WTC11 (cell line): Measurements from ENCODE around the gene EIF2S1. TPM values are rescaled to one million over a fixed set of nuclear protein-coding genes. Genes with fewer than 3 reads are reported as not detected.

Experiments
- ATAC-seq: fragments of 200-7000 bp; cut with Tn5 transposase; 2 replicates; pipeline ENCODE4 v1.10.0; 2021; ENCODE audit warnings: mild to moderate bottlenecking, moderate library complexity
- CTCF ChIA-PET: fragments of 300-600 bp; sonication (Branson Sonifier 250); formaldehyde crosslinking; loops from one replicate; lab custom pipeline; 2021; ENCODE audit warnings: antibody characterized with exemption; lab: Charles Lee
- POLR2A ChIA-PET: fragments of 350-600 bp; sonication (Branson Sonifier 250); formaldehyde crosslinking; loops from one replicate; lab custom pipeline; 2021; ENCODE audit warnings: antibody characterized with exemption; lab: Charles Lee
- DNase-seq: peaks from one replicate; pipeline ENCODE4 v3.0.0; 2021; ENCODE audit warnings: low spot score
- H3K27ac Mint-ChIP-seq: 2 replicates; pipeline ENCODE4 v1.8.0; 2021; ENCODE audit warnings: mixed read lengths
- H3K27me3 Mint-ChIP-seq: 2 replicates; pipeline ENCODE4 v1.8.0; 2021; ENCODE audit warnings: low read depth, mild to moderate bottlenecking, moderate library complexity, mixed read lengths
- H3K36me3 Mint-ChIP-seq: 2 replicates; pipeline ENCODE4 v1.8.0; 2021; ENCODE audit warnings: mixed read lengths
- H3K4me1 Mint-ChIP-seq: 2 replicates; pipeline ENCODE4 v1.8.0; 2022; ENCODE audit warnings: mixed read lengths
- H3K4me3 Mint-ChIP-seq: 2 replicates; pipeline ENCODE4 v1.8.0; 2021; ENCODE audit warnings: mild to moderate bottlenecking, moderate library complexity, mixed read lengths
- H3K9me3 Mint-ChIP-seq: 2 replicates; pipeline ENCODE4 v1.8.0; 2021; ENCODE audit warnings: mixed read lengths
- ARID4B ChIP-seq: sonication (generic); formaldehyde crosslinking; IDR thresholded peaks from 2 replicates; pipeline ENCODE4 v1.8.0; 2023; ENCODE audit warnings: missing genetic modification reagents, mild to moderate bottlenecking, borderline replicate concordance
- ATF6 ChIP-seq: sonication (generic); formaldehyde crosslinking; IDR thresholded peaks from 2 replicates; pipeline ENCODE4 v1.8.1; 2023; ENCODE audit warnings: mild to moderate bottlenecking, missing genetic modification reagents
- CREB1 ChIP-seq: sonication (generic); formaldehyde crosslinking; IDR thresholded peaks from 2 replicates; pipeline ENCODE4 v1.8.0; 2023; ENCODE audit warnings: mild to moderate bottlenecking, missing genetic modification reagents
- ESRRA ChIP-seq: sonication (generic); formaldehyde crosslinking; IDR thresholded peaks from 2 replicates; pipeline ENCODE4 v1.8.1; 2022; ENCODE audit warnings: mild to moderate bottlenecking, missing genetic modification reagents, borderline replicate concordance
- GTF2I ChIP-seq: fragments of 250-450 bp; sonication (Bioruptor Pico); conservative IDR thresholded peaks from 2 replicates; pipeline ENCODE4 v1.4.0; 2021; ENCODE audit warnings: mild to moderate bottlenecking
- MLX ChIP-seq: sonication (generic); formaldehyde crosslinking; IDR thresholded peaks from 2 replicates; pipeline ENCODE4 v1.8.1; 2023; ENCODE audit warnings: mild to moderate bottlenecking, missing genetic modification reagents, moderate library complexity
- NFATC4 ChIP-seq: fragments of 250-450 bp; sonication (Bioruptor Pico); IDR thresholded peaks from 2 replicates; pipeline ENCODE4 v1.9.0; 2021; ENCODE audit warnings: mild to moderate bottlenecking
- SP1 ChIP-seq: sonication (generic); formaldehyde crosslinking; conservative IDR thresholded peaks from 2 replicates; pipeline ENCODE4 v1.8.1; 2022; ENCODE audit warnings: missing genetic modification reagents
- USF1 ChIP-seq: sonication (generic); formaldehyde crosslinking; IDR thresholded peaks from 2 replicates; pipeline ENCODE4 v1.8.0; 2022; ENCODE audit warnings: mild to moderate bottlenecking, missing genetic modification reagents
- ZNF121 ChIP-seq: sonication (generic); formaldehyde crosslinking; IDR thresholded peaks from 2 replicates; pipeline ENCODE4 v1.8.0; 2023; ENCODE audit warnings: missing genetic modification reagents
- ZNF232 ChIP-seq: sonication (generic); formaldehyde crosslinking; IDR thresholded peaks from 2 replicates; pipeline ENCODE4 v1.8.0; 2022; ENCODE audit warnings: mild to moderate bottlenecking, missing genetic modification reagents
- ZNF317 ChIP-seq: sonication (generic); formaldehyde crosslinking; IDR thresholded peaks from 2 replicates; pipeline ENCODE4 v1.8.1; 2023; ENCODE audit warnings: low read depth, mild to moderate bottlenecking, moderate library complexity, missing genetic modification reagents, borderline replicate concordance
- ZNF416 ChIP-seq: fragments of 250-450 bp; sonication (Bioruptor Pico); IDR thresholded peaks from 2 replicates; pipeline ENCODE4 v1.9.0; 2021; ENCODE audit warnings: mild to moderate bottlenecking, inconsistent platforms
- total RNA-seq: library from RNA; stranded (reverse); gene quantifications from 3 replicates; pipeline ENCODE4 v1.2.3, GENCODE V29; 2021
- TF ChIP-seq, protein P1 (sequence below): sonication (generic); formaldehyde crosslinking; IDR thresholded peaks from 2 replicates; pipeline ENCODE4 v1.8.0; 2022; ENCODE audit warnings: mild to moderate bottlenecking, missing genetic modification reagents
- TF ChIP-seq, protein P2 (sequence below): fragments of 200-600 bp; IDR thresholded peaks from 2 replicates; pipeline ENCODE4 v1.8.0; 2022; ENCODE audit warnings: antibody characterized with exemption
- TF ChIP-seq, protein P3 (sequence below): sonication (generic); formaldehyde crosslinking; conservative IDR thresholded peaks from 2 replicates; pipeline ENCODE4 v1.8.1; 2022; ENCODE audit warnings: mild to moderate bottlenecking, missing genetic modification reagents

Gene EIF2S1
- total RNA-seq, 1 experiment from 2014 or later: 137 TPM

- Mint-ChIP-seq H3K4me3 (no peak overlapping the region), H3K27ac (no peak overlapping the region), H3K9me3 (no peaks in the 10 kb centered on the region), H3K27me3 (peaks cover 2% of the 10 kb centered on the region; the same call in 1 of the 2 replicates), H3K4me1 (peaks cover 8% of the 10 kb centered on the region), H3K36me3 (no peaks in the 10 kb centered on the region)
- POLR2A ChIA-PET: no interaction called here
- CTCF ChIA-PET: interaction anchor here (1.0 kb wide), 1 partner anchor 104 kb away, joined by 4 read pairs; no protein-coding TSS in a partner anchor
- DNase-seq (no peak), ATAC-seq (no peak)
- no peak for TF ChIP-seq ZNF317 (CRISPR knock-in tag)
- no peak for TF ChIP-seq SP1 (CRISPR knock-in tag)
- no peak for TF ChIP-seq USF1 (CRISPR knock-in tag)
- no peak for TF ChIP-seq GTF2I (CRISPR knock-in tag)
These were observed 63.3 kb downstream of the EIF2S1 start for GRCh38 chr14:67423424-67423823.

- POLR2A ChIA-PET: no interaction called here
- DNase-seq: no peak
- Mint-ChIP-seq H3K36me3 (no peaks in the 10 kb centered on the region), H3K9me3 (no peaks in the 10 kb centered on the region), H3K27ac (no peak overlapping the region), H3K27me3 (peaks cover 3% of the 10 kb centered on the region; the same call in 1 of the 2 replicates), H3K4me3 (no peak overlapping the region), H3K4me1 (peaks cover 12% of the 10 kb centered on the region)
- ATAC-seq: no peak
- CTCF ChIA-PET: interaction anchor here (0.7 to 5.8 kb wide), 5 partner anchors 13 to 860 kb away, joined by 3 to 89 read pairs (median 5); no protein-coding TSS in a partner anchor
- TF ChIP-seq CREB1 (CRISPR knock-in tag): no peak
- TF ChIP-seq, protein P1, sequence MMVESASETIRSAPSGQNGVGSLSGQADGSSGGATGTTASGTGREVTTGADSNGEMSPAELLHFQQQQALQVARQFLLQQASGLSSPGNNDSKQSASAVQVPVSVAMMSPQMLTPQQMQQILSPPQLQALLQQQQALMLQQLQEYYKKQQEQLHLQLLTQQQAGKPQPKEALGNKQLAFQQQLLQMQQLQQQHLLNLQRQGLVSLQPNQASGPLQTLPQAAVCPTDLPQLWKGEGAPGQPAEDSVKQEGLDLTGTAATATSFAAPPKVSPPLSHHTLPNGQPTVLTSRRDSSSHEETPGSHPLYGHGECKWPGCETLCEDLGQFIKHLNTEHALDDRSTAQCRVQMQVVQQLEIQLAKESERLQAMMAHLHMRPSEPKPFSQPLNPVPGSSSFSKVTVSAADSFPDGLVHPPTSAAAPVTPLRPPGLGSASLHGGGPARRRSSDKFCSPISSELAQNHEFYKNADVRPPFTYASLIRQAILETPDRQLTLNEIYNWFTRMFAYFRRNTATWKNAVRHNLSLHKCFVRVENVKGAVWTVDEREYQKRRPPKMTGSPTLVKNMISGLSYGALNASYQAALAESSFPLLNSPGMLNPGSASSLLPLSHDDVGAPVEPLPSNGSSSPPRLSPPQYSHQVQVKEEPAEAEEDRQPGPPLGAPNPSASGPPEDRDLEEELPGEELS (CRISPR knock-in tag): no peak
- TF ChIP-seq, protein P2, sequence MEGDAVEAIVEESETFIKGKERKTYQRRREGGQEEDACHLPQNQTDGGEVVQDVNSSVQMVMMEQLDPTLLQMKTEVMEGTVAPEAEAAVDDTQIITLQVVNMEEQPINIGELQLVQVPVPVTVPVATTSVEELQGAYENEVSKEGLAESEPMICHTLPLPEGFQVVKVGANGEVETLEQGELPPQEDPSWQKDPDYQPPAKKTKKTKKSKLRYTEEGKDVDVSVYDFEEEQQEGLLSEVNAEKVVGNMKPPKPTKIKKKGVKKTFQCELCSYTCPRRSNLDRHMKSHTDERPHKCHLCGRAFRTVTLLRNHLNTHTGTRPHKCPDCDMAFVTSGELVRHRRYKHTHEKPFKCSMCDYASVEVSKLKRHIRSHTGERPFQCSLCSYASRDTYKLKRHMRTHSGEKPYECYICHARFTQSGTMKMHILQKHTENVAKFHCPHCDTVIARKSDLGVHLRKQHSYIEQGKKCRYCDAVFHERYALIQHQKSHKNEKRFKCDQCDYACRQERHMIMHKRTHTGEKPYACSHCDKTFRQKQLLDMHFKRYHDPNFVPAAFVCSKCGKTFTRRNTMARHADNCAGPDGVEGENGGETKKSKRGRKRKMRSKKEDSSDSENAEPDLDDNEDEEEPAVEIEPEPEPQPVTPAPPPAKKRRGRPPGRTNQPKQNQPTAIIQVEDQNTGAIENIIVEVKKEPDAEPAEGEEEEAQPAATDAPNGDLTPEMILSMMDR: no peak
- no peak for TF ChIP-seq NFATC4
- no peak for TF ChIP-seq ESRRA (CRISPR knock-in tag)
- TF ChIP-seq, protein P3, sequence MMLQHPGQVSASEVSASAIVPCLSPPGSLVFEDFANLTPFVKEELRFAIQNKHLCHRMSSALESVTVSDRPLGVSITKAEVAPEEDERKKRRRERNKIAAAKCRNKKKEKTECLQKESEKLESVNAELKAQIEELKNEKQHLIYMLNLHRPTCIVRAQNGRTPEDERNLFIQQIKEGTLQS: no peak
- TF ChIP-seq ATF6 (CRISPR knock-in tag): no peak
- TF ChIP-seq ARID4B (CRISPR knock-in tag): no peak
- no peak for TF ChIP-seq ZNF121 (CRISPR knock-in tag)
- no peak for TF ChIP-seq MLX (CRISPR knock-in tag)
- no peak for TF ChIP-seq ZNF416 (CRISPR knock-in tag)
- no peak for TF ChIP-seq ZNF232
These were observed 64.4 kb downstream of the EIF2S1 start for GRCh38 chr14:67424539-67424938.
